Stimulated activated CD8-positive, alpha-beta memory T cell treated with anti-CD3 and anti-CD28 coated beads, Interleukin-7, amount 100 ng/mL, for 48 hours (primary cell): ENCODE data around the gene CEP170.
"Not testable (repeated sequence)": the region's sequence is repeated elsewhere in the genome, so short reads cannot be mapped to it uniquely, and the experiment has no call there.

Source experiments
- DNase-seq, 2 donors: peaks; one replicate each; pipeline ENCODE4 v3.0.0-alpha.2; 2020; ENCODE audit warnings: low read depth in 1 of 2; ENCODE audit errors: extremely low read depth in 1 of 2

Gene CEP170

DNA sequence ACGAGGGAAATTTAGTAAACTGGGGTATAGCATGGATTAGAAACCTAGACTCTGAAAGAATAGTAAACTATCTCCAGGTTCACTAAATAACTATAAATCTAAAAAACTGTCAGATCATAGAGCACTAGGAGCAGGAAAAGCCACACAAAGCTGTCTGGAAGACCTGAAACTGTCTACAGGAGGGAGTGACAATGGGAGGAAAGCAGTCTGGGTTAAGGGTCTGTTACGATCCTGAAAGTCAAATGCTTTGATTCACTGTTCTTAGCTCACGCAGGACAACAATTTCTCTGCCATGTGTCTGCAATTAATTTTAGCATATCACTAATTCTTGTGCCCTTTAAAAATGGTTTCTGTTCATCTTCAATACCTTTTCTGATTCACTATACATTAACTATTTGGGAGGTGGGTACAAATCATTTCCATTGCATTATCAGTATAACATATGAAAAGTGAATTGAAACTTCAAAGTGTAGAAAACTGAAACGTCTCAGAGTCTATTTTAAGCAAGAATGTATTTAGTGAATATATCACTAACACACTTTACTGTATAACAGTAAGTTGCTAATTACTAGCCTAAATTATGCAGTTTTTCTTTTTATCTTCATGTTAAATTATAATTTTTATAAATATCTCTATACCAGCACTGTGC, 18.4 kb downstream of the CEP170 start:
- DNase-seq = no peak

DNA sequence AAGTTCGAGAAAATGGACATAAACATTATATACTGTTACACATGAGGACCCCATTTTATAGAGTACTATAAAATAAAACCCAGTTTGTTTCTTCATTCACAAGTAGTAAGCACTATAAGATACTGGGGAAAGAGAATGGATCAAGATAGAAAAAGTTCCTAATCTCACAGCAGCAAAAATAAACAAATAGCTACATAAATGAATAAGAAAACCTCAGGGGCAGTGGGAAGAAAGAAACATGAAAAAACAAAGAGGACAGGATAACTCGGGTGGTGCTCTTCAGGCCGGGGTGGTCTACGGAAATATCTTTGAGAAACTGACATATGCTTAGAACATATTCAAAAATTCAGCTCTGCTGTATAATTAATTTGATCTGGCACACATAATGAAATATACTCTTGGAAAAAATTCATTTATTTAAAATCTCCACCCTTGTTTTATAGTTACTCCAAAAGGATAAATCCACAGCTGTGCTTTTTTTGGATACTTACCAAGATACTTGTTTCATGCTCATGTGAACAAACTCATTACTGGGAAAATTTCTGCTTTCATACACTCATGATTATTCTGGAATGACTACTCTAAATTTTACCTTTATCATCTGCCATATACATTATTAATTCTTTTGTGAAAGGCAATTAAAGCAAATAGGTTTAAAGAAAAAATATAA, 20.0 kb downstream of the CEP170 start:
- DNase-seq = no peak

DNA sequence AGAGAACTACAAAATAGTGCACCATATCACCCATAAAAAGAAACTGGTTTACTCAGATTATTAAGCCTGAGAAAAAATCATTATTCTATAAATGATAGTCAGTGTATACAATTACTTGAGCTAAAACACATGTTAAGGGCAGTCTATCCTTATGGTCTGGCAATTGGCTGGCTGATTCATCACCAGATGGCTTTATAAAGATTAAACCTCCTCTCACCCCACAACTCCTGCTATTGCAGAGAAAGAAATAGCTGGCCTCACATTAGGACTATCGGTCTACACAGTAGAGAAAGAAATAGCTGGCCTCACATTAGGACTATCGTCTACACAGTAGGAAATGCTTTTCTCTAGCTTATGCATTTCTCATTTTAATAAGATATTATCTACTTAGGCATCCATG, 21.2 kb downstream of the CEP170 start:
- DNase-seq = no peak

DNA sequence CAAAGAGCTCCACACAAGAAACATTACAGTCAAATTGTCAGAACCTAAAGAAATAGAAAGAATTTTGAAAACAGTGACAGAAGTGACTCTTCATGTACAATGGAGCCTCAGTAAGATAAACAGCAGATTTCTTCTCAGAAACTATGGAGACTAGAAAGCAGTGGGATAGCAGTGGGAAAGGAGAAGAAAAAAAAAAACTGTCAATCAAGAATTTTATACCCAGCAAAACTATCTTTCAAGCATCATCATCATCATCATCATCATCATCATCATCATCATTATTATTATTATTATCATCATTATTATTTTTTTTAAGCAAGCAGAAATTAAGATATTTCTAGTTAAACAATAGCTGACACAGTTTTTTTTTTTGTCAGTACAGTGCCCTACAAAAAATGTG, 24.2 kb downstream of the CEP170 start:
- no peak for DNase-seq

DNA sequence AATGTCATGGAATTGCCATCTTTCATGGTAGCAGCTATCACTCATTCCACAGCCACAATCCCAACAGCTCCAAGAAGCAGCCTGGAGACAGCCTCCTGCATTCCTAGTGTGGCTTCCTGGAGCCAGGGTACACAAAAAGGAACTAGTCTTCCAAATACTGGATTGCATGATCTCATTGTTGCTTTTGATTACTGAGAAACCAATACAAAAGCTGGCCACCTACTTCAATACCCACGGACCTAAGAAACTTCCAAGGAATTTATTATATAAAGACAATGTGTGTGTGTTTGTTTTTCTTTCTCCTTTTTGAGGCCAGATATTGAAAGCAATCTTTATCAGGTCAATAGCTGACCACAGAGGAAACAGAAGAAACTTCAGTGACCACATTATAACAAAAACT, 25.6 kb downstream of the CEP170 start:
- no peak for DNase-seq

DNA sequence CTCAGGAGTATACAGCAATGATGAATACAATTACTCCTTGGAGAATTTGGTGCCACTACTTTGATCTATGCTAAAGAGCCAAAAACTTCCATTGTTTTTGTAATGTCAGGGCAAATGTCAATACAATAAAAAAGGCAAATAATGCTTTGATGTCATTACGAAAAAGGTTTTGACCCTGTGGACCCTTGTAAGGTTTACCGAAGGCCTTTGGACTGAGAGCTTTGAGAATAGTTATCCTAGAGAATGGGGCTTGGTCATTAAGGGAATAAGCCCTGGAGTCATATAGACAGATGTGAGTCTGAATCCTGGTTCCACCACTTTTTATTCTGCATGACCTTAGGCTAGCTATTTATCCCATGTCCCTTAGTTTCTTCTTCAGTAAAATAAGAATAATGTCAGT, 27.5 kb downstream of the CEP170 start:
- no peak for DNase-seq

DNA sequence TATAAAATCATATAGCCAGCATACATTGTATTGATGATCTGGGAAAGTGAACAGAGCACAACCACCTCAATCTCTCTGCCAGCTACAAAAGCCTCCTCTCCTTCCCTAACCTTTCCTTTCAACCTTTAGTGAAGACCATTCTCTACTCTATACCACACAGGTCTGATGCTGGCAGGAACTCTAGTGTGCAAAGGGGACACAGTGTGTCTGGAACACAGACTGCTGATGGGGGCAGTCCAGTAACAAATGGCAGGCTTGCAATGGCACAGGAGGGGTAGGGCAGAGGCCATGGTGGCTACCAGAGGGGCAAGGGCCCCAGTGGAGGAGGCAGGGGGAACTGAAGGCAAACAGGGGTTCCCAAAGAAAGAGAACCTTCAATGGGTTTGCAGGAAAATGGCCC, 37.0 kb downstream of the CEP170 start:
- DNase-seq = no peak

DNA sequence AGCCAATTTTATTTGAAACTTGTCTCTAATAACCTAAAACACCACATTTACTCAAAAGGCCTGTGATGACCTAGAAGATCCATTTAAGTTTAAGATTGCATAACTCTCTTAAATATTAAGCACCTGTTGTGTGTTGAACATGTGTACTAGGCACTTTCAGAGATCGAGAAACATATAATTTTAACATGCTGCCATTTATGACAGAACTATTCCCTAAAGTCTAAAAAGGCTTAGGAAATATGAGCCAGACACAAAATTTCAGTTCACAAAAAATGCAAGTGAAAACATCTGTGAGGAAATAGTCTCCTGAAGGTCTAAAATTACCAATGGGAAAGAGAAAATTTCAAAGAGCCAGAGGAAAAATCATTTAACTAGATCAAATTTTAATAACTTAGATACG, 37.7 kb downstream of the CEP170 start:
- no peak for DNase-seq

DNA sequence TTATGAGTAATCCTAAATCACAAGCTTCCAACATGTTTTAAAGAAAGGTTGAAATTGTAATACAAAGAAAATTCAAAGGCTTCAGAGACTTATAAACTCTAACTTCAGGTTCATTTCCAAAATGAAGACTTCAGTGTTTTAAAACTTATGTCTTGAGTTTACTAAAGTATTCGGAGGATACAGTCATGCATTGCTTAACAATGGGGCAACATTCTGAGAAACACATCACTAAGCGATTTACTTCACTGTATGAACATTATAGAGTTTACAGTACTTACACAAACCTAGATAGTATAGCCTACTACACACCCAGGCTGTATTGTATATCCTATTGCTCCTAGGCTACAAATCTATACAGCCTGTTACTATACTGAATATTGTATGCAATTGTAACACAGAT, 38.3 kb downstream of the CEP170 start:
- no peak for DNase-seq

DNA sequence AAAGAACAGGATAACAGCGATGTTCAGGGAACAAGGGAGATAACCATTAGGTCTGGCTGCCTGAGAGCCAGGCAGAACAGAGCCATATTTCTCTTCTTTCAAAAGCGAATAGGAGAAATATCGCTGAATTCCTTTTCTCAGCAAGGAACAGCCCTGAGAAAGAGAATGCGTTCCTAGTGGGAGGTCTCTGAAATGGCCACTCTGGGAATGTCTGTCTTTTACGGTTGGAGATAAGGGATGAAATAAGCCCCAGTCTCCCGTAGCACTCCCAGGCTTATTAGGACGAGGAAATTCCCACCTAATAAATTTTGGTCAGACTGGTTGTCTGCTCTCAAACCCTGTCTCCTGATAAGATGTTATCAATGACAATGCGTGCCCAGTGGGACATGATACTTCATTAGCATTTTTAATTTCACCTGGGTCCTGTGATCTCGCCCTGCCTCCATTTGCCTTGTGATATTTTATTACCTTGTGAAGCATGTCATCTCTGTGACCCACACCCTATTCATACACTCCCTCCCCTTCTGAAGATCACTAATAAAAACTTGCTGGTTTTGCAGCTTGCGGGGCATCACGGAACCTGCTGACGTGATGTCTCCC, 39.7 kb downstream of the CEP170 start:
- not testable (repeated sequence) for DNase-seq

DNA sequence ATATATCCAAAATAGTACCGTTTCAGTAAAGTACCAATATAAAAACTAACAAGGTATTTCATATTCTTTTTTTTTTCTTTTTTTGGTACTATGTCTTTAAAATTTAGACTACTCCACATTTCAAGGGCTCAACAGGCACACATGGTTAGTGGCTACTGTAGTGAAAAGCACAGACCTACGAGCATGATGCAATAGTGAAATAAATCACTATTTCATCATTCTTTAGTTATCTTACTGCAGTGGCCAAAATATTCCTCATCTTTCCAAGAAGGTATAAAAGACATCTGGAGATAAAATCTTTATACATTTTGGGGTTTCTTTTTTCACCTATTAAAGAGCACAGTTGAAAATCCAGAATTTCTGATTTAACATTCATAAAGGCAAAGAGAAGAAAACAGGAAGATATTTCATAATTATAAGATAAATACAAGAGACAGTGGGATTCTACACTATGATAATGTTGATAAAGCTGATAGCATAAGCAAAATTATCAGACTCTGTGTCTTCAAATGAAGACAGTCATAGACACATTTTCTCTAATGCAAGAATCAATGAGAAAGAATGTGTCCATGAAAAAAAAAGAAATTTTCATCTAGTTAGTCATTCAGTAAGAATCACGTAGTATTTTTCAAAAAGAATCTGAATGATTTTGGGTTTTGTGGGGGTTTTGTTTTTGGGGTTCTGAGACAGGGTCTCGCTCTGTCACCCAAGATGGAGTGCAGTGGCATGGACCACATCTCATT, 41.9 kb downstream of the CEP170 start:
- no peak for DNase-seq

DNA sequence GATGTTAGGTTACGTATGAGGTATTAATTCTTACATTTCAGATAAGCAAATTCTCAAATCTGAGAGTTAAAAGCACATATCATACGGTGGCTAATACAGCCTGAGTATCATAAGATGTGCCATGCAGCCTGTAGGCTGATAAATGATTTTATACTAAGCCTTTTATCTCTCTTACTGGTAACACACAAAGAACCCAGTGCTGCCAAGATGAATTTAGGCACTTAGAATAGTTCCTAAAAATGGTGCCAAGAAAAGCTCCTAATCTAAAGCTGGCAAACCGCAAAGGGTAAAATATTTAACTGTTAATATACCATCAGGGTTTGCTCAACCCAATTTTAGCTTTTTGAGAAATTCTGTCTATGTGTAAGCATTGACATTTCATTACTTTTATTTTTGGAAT, 43.1 kb downstream of the CEP170 start:
- DNase-seq = not testable (repeated sequence)

DNA sequence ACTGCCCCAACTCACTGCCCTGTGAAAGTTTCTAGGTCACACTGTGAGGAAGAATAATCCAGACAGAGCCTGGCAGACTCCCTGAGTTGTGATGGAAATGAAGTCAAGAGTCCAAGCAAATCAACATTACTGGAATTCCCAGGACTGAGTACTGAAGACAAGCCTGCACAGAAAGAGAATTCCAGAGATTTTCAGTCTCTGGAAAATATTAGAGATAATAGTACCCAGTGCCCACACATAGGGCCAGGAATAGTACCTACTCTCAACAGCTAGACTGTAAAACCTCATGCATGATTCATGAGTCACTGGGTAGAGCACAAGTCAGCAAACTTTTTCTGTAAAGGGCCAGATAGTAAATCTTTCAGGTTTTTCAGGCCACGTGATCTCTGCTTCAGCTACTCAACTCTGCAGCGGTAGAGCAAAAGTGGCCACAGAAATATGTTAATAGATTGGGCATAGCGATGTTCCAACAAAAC, 50.0 kb downstream of the CEP170 start:
- DNase-seq = not testable (repeated sequence)

DNA sequence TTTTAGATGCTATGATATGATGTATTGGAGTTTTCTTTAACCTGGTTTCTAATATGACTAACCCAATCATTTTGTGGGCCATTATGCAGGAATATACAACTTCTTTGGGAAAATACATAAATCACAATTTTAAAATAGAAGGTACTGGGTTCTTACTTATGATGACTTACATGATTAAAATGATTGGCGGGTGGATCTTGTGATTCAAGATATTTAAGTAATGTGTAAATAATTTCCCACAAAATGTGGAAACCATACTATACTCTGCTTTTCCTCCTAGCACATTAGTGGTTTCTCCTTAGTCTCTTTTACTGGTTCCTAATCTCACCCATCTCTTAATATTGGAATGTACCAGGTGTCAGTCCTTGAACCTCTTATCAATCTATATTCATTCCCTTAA, 50.7 kb downstream of the CEP170 start:
- not testable (repeated sequence) for DNase-seq

DNA sequence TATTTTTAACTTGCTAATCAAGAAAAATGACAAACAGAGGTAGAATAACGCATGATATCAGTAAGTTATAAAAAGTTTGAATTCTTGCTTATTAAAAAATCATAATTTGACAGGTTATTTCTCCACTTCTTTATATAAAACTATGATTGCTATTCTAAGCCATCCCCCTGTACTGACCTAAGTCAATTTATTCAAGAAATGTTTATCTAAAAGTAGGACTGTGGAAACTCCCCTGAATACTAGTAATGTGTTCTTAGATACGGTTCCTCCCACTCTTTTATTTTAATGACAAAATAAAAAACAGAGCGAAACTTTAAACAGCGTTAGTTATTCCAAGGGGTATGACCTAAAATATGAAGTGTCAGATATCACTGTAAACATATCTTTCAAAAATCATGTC, 51.9 kb downstream of the CEP170 start:
- not testable (repeated sequence) for DNase-seq

DNA sequence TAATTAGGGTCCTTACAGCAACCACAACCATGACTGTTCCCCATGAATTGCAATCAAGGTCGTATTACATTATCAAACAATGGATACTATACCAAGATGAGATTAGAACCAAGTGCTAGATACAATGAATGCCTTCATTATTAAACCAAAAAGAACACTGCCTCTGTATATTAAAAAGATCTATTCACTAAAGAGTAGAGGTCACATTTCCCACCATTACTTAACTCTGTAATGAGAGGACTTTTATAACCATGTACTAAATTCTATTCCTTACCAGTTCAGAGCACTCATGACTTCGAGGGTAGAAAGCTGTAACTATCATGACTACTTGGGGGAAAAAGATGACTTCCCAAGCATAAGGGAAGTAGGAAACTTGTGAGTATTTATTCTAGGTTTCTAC, 53.8 kb downstream of the CEP170 start:
- not testable (repeated sequence) for DNase-seq

DNA sequence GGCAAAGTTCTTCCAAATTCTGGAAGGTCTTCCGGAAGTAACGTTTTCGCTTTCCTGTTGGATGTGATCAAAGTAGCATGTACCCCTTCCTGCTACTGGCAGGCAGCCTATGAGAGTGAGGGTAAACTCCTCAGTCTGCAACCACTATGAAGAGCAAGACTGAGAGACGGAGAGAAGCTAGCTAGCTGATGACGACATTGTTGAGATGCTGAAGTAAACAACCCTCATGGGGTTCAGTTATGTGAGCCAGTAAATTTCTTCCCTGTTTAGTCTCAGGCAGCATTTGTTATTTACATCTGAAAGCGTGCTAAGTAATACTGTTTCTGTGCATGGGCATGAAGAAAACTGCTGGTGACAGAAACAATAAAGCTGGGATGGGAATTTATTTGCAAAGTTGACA, 57.6 kb downstream of the CEP170 start:
- not testable (repeated sequence) for DNase-seq

DNA sequence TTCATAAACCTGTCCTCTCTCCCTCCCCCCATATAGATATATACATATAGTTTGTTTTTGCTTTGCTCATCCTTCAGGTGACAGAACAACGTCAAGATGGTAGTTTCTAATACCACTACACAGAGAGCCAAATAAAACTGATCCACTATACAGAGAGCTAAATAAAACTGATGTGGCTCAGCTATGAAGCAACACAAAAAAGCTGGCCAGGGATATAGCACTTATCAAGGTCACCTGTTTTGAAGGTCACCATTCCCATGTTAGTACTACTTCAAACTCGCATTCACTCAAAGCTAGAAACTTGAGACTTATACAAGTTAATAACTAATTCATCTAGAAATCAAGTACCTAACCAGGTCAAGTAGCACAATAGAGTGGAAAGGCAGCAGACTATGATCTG, 61.8 kb downstream of the CEP170 start:
- DNase-seq = not testable (repeated sequence)

DNA sequence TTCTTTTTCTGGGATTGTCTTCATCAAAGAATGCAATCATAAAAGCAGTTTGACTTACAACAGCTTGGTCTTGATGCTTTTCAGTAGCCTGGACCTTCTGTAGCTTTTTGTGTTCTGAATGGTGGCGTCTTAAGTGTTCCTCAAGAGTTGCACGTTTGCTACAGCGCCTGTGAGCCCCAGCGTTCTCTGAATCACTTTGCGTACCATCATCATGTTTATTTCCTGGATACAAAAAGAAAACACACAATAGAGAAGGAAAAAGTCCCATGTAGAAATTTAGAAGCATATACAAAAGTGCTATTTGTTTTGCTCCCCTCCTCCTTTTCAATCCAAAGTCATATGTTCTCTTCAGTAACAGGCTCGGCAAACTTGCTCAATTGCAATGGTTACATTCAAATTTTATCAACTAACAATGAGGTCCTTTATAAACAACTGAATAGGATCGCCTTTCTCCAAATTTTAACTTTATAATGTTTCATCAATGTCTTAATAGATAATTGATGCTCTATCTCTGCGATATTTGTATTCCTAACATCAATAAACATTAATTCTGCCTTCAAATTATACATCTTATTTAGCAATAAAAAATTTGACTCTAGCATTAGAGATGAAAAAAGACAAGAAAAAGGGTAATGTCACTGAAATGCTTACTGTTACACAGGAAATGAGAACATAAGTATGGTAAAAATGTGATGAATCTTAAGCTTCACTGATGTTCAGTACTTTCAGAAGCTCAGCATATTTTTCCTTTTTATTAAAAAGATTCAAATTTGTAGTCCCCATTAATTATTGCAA, 68.7 kb downstream of the CEP170 start:
- DNase-seq = not testable (repeated sequence)

DNA sequence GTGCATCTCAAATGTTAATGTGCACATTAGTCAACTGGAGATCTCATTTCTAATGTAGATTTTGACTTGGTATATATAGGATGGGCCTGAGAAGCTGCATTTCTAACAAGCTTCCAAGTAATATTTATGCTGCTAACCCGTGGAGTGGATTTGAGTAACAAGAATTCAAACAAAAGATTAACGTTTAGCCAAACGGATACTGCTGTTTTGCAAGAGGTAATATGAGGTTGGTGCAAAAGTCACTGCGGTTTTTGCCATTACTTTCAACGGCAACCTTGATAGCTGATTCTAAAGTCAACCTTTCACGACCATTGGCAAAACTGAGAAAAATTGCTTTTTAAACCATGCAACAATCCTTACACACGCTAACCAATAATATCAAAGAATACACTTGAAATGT, 70.3 kb downstream of the CEP170 start:
- DNase-seq = not testable (repeated sequence)

DNA sequence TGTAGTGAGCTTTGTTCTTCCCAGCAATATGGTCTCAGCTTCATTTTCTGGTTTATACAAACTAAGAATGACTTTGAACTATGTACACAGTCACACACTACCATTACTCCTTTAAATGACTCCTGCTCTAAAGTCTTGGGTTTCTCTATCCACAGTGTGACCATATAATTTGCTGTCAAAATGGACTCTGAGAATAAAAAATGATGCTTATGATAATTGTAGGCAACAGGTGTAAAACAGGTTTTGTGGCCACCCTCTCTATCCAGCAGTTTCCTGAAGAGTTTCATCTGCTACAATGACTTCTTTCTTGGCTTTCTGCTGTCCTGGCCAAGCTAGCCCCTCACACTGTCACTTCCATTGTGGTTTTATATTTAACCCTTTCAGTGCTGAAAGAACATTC, 71.4 kb downstream of the CEP170 start:
- DNase-seq = not testable (repeated sequence)
